K562 (cell line): ENCODE results near the gene FCRL4. TPM values are rescaled to one million over a fixed set of nuclear protein-coding genes. Genes with fewer than 3 reads are reported as not detected.

Experiments
- ATAC-seq: fragments of 200-7000 bp; cut with Tn5 transposase; 3 replicates; pipeline ENCODE4 v1.9.1; 2020; ENCODE audit warnings: moderate library complexity
- BruUV-seq: library from RNA; stranded (reverse); fragments of 400-500 nt; replicated peaks from 2 replicates; lab custom pipeline; 2021; lab: Mats Ljungman, UMichigan
- CTCF ChIA-PET: fragments of 300-600 bp; formaldehyde crosslinking; extraction: SDS; loops from one replicate; lab custom pipeline; 2021; ENCODE audit warnings: low intra/inter-chr PET ratio; lab: Yijun Ruan, JAX
- POLR2A ChIA-PET: fragments of 300-600, 350-650 bp; sonication (Branson Sonifier 250); formaldehyde crosslinking; extraction: SDS; loops from one replicate; lab custom pipeline; 2021; ENCODE audit warnings: antibody characterized with exemption, inconsistent platforms; lab: Yijun Ruan, JAX
- DNase-seq, 4 experiments: peaks; one replicate each; pipeline versions ENCODE4 v3.0.0 to v3.0.0-alpha.2; 2011 to 2018; ENCODE audit warnings: low spot score in 3 of 4, mixed read lengths in 3 of 4; ENCODE audit errors: extremely low read depth in 1 of 4
- FAIRE-seq: peaks from 2 replicates; lab custom pipeline; 2011; peaks lifted over from hg19 to GRCh38; lab: Jason Lieb, UNC
- H2AFZ ChIP-seq: 2 replicates; pipeline ENCODE4 v1.6.0; 2011; ENCODE audit warnings: low read depth, low read length, control low read depth, inconsistent platforms
- H3K27ac ChIP-seq: fragments of 200-600 bp; 3 replicates; pipeline ENCODE4 v1.8.0; 2011; ENCODE audit warnings: low read depth, mild to moderate bottlenecking, control low read depth, inconsistent platforms, low read length, moderate library complexity, mixed read lengths; ENCODE audit errors: extremely low read depth
- H3K27me3 ChIP-seq, 2 experiments: fragments of 300-600 bp in 1 of 2; 2 replicates in 1 of 2; 3 replicates in 1 of 2; pipeline versions ENCODE4 v1.6.0 to v1.8.0; 2011; ENCODE audit warnings: inconsistent platforms in 2 of 2, low read length in 2 of 2, mild to moderate bottlenecking in 1 of 2, mixed read lengths in 1 of 2, moderate library complexity in 1 of 2; ENCODE audit not compliant: control insufficient read depth in 2 of 2, insufficient read depth in 2 of 2
- H3K36me3 ChIP-seq: fragments of 300-600 bp; 3 replicates; pipeline ENCODE4 v1.8.0; 2011; ENCODE audit warnings: mild to moderate bottlenecking, low read length, inconsistent platforms; ENCODE audit not compliant: control insufficient read depth, insufficient read depth
- H3K4me1 ChIP-seq, 2 experiments: fragments of 200-600 bp in 1 of 2; replicated peaks in 1 of 2; 2 replicates in 1 of 2; 3 replicates in 1 of 2; pipeline versions ENCODE4 v1.5.1 to v1.8.0; 2011; ENCODE audit warnings: inconsistent platforms in 2 of 2, low read length in 2 of 2, mild to moderate bottlenecking in 1 of 2, mixed read lengths in 1 of 2, moderate library complexity in 1 of 2; ENCODE audit not compliant: control insufficient read depth in 2 of 2, insufficient read depth in 2 of 2
- H3K4me2 ChIP-seq: 2 replicates; pipeline ENCODE4 v1.6.1; 2011; ENCODE audit warnings: low read length, control low read depth, inconsistent platforms, mixed read lengths; ENCODE audit not compliant: insufficient read depth
- H3K4me3 ChIP-seq: fragments of 200-600 bp; sonication (generic), shearing (Covaris generic); 2 replicates; pipeline ENCODE4 v1.5.1; 2016; ENCODE audit warnings: control low read depth, inconsistent platforms
- H3K79me2 ChIP-seq: fragments of 200-600 bp; 3 replicates; pipeline ENCODE4 v1.8.0; 2011; ENCODE audit warnings: low read length, inconsistent platforms; ENCODE audit not compliant: control insufficient read depth, insufficient read depth
- H3K9ac ChIP-seq, 2 experiments: 2 replicates each; pipeline versions ENCODE4 v1.6.0 to v1.6.1; 2011; ENCODE audit warnings: low read depth in 2 of 2, low read length in 2 of 2, control low read depth in 1 of 2, inconsistent platforms in 1 of 2, mild to moderate bottlenecking in 1 of 2, mixed read lengths in 1 of 2; ENCODE audit not compliant: insufficient read depth in 1 of 2
- H3K9me1 ChIP-seq: one replicate; pipeline ENCODE4 v1.6.0; 2011; ENCODE audit warnings: inconsistent platforms, mild to moderate bottlenecking, low read length, moderate library complexity; ENCODE audit not compliant: control insufficient read depth, insufficient read depth
- H3K9me3 ChIP-seq: replicated peaks from 2 replicates; pipeline ENCODE4 v1.5.1; 2011; ENCODE audit warnings: low read depth, low read length, inconsistent platforms; ENCODE audit not compliant: control insufficient read depth, insufficient read depth
- H4K20me1 ChIP-seq: replicated peaks from 2 replicates; pipeline ENCODE4 v1.6.1; 2011; ENCODE audit warnings: low read length, inconsistent platforms, mixed read lengths; ENCODE audit not compliant: control insufficient read depth, insufficient read depth
- CBX3 ChIP-seq, 2 experiments: IDR thresholded peaks; 1 replicate in 1 of 2; 2 replicates in 1 of 2; pipeline ENCODE4 v1.6.1; 2012; ENCODE audit warnings: inconsistent platforms in 2 of 2, low read length in 2 of 2, borderline replicate concordance in 1 of 2, control low read depth in 1 of 2
- CTBP1 ChIP-seq: fragments of 450-650 bp; IDR thresholded peaks from 2 replicates; pipeline ENCODE4 v1.6.1; 2016; ENCODE audit warnings: borderline replicate concordance
- EGR1 ChIP-seq: fragments of 450-650 bp; conservative IDR thresholded peaks from 2 replicates; pipeline ENCODE4 v1.6.1; 2017; ENCODE audit warnings: mild to moderate bottlenecking
- GTF2E2 ChIP-seq: fragments of 200-800 bp; sonication (Bioruptor generic); IDR thresholded peaks from 2 replicates; pipeline ENCODE4 v1.6.1; 2016; ENCODE audit warnings: missing genetic modification characterization, missing compliant biosample characterization
- ID3 ChIP-seq, 2 experiments: fragments of 250-450 bp in 1 of 2; fragments of 450-650 bp in 1 of 2; sonication (Bioruptor Pico) in 1 of 2; IDR thresholded peaks; 2 replicates each; pipeline versions ENCODE4 v1.6.1 to v1.8.0; 2016 to 2021; ENCODE audit warnings: mild to moderate bottlenecking in 2 of 2, moderate library complexity in 2 of 2, missing compliant biosample characterization in 1 of 2, missing genetic modification characterization in 1 of 2
- JUN ChIP-seq, 2 experiments: sonication (generic) in 1 of 2; formaldehyde crosslinking in 1 of 2; IDR thresholded peaks; 2 replicates each; pipeline versions ENCODE4 v1.6.1 to v1.8.0; 2012 to 2022; ENCODE audit warnings: borderline replicate concordance in 2 of 2, mild to moderate bottlenecking in 2 of 2, improper control_type of control experiment in 1 of 2, low read depth in 1 of 2, low read length in 1 of 2, missing genetic modification reagents in 1 of 2
- JUND ChIP-seq, 2 experiments: IDR thresholded peaks; 2 replicates in 1 of 2; 3 replicates in 1 of 2; pipeline ENCODE4 v1.6.1; 2011; ENCODE audit warnings: borderline replicate concordance in 2 of 2, low read depth in 2 of 2, low read length in 2 of 2, improper control_type of control experiment in 1 of 2, missing biosample characterization in 1 of 2, missing genetic modification characterization in 1 of 2, missing genetic modification reagents in 1 of 2
- NCOA4 ChIP-seq: fragments of 450-650 bp; IDR thresholded peaks from 2 replicates; pipeline ENCODE4 v1.6.1; 2018; ENCODE audit warnings: mild to moderate bottlenecking; ENCODE audit not compliant: partially characterized antibody
- RAD51 ChIP-seq: fragments of 450-650 bp; IDR thresholded peaks from 2 replicates; pipeline ENCODE4 v1.7.1; 2016; ENCODE audit warnings: low read depth, mild to moderate bottlenecking, borderline replicate concordance
- SMAD2 ChIP-seq: fragments of 150-350 bp; IDR thresholded peaks from 2 replicates; pipeline ENCODE4 v1.6.1; 2014; ENCODE audit warnings: low read depth, mild to moderate bottlenecking, low read length
- SMARCA4 ChIP-seq: fragments of 450-650 bp; IDR thresholded peaks from 2 replicates; pipeline ENCODE4 v1.6.1; 2016
- ZKSCAN3 ChIP-seq: fragments of 250-450 bp; sonication (Bioruptor Pico); IDR thresholded peaks from 2 replicates; pipeline ENCODE4 v1.4.0; 2020
- ZNF740 ChIP-seq, 3 experiments: fragments of 200-800 bp in 1 of 3; sonication (Bioruptor generic) in 1 of 3; sonication (generic) in 1 of 3; formaldehyde crosslinking in 1 of 3; IDR thresholded peaks; 2 replicates each; pipeline versions ENCODE4 v1.6.1 to v1.8.0; 2016 to 2022; ENCODE audit warnings: mild to moderate bottlenecking in 2 of 3, missing compliant biosample characterization in 2 of 3, missing genetic modification characterization in 2 of 3, missing genetic modification reagents in 1 of 3
- WGBS: fragments of 100-300 bp; shearing (Covaris generic); methylation state at CpG from one replicate; pipeline ENCODE4 v1.1.6; 2016; ENCODE audit warnings: low coverage, mixed read lengths; ENCODE audit not compliant: insufficient coverage; ENCODE audit errors: missing lambda C conversion rate; 5-methylcytosine and 5-hydroxymethylcytosine counted together
- in situ Hi-C: fragments of 300-500 bp; cut with MboI; formaldehyde crosslinking; loops from 4 replicates; pipeline ENCODE4 v1.15.0; 2018; ENCODE audit warnings: inconsistent platforms, mixed read lengths
- intact Hi-C: fragments of 100-400 bp; cut with micrococcal nuclease; formaldehyde crosslinking; loops from 2 replicates; pipeline ENCODE4 v1.14.2; 2022
- polyA plus RNA-seq, 8 experiments: library from polyadenylated mRNA; depleted of rRNA in 4 of 8; stranded (reverse) in 5 of 8; unstranded in 3 of 8; fragments of >200 nt; fragmentation: Nextera tagmentation in 2 of 8; fragmentation: Illumina TruSeq in 1 of 8; extraction: Ambion mirVana in 2 of 8; extraction: Trizol in 1 of 8; gene quantifications; 2 replicates each; pipeline versions ENCODE4 v1.2.1 to v1.2.3, GENCODE V29; 2011 to 2014; ENCODE audit warnings: inconsistent platforms in 1 of 8, missing spikeins in 1 of 8
- total RNA-seq, 7 experiments: library from RNA; depleted of rRNA in 6 of 7; stranded (reverse); fragments of >200 nt in 6 of 7; fragmentation: Illumina TruSeq in 2 of 7; extraction: Trizol in 2 of 7; gene quantifications; 2 replicates each; pipeline versions ENCODE4 v1.2.1 to v1.2.3, GENCODE V29; 2011 to 2021; ENCODE audit warnings: low replicate concordance in 1 of 7
- TF ChIP-seq, protein P1 (sequence below): fragments of 200-400 bp; formaldehyde crosslinking; IDR thresholded peaks from 2 replicates; pipeline ENCODE4 v1.6.1; 2017; ENCODE audit warnings: mild to moderate bottlenecking, low read depth, low read length, moderate library complexity
- TF ChIP-seq, protein P2 (sequence below): fragments of 450-650 bp; formaldehyde crosslinking; IDR thresholded peaks from 2 replicates; pipeline ENCODE4 v1.4.0; 2020; ENCODE audit warnings: mild to moderate bottlenecking, moderate library complexity

FCRL4 gene
- total and polyA plus RNA-seq, 9 of the 15 experiments (the other 6 are each of a cell fraction or from before 2014, with no cell fraction given) = not detected

DNA sequence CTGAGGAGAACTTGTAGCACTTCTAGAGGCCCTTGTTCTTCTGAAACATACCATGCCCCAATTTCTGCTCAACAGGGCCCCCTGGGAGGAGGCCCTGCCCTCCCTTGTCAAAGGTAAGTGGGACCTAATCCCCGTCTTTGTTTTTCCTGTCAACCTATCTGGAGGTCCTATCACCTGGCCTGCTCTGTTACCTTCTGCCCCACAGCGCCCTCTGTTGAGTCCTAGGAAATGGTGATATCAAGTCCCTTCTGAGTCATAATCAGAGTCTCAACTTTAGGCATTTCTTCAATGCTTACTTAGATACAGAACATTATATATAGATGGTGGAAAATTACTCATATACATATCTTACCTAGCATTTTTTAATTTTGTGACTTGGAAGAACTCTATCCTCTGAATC lies 28.2 kb upstream of the FCRL4 start:
- ChIA-PET CTCF (interaction anchor here (1.4 kb wide), 1 partner anchor 454 kb away, joined by 5 read pairs; no protein-coding TSS in a partner anchor), POLR2A (interaction anchor here (1.8 kb wide), 1 partner anchor 11 kb away, joined by 4 read pairs; no protein-coding TSS in a partner anchor)
- WGBS = 0% methylated on average over 2 of the region's 2 CpGs
- no peaks in the 10 kb centered on the region for H4K20me1 ChIP-seq
- BruUV-seq = no TSS peak
- no peak overlapping the region for H3K27ac ChIP-seq
- intact Hi-C loops (loop anchor here (1.0 kb wide), 1 partner anchor 46 kb away; no protein-coding TSS in a partner anchor), in situ Hi-C loops (no loop called here)
- H3K4me1 ChIP-seq = no peaks in the 10 kb centered on the region
- no peaks in the 10 kb centered on the region for H3K9me3 ChIP-seq
- no peaks in the 10 kb centered on the region for H3K9me1 ChIP-seq
- ATAC-seq (peak; percentile 86), DNase-seq (peak; percentile 16 to 57 (median 30)), FAIRE-seq (peak; percentile 61)
- H3K4me2 ChIP-seq = no peak overlapping the region
- H3K36me3 ChIP-seq = no peaks in the 10 kb centered on the region
- H3K9ac ChIP-seq = no peak overlapping the region
- H3K4me3 ChIP-seq = no peak overlapping the region
- no peaks in the 10 kb centered on the region for H3K79me2 ChIP-seq
- H3K27me3 ChIP-seq = peaks cover 0 to 5% of the 10 kb centered on the region in 2 experiments; a peak in 1 of 5 replicates
- H2AFZ ChIP-seq = no peak overlapping the region
- TF ChIP-seq, protein P1, sequence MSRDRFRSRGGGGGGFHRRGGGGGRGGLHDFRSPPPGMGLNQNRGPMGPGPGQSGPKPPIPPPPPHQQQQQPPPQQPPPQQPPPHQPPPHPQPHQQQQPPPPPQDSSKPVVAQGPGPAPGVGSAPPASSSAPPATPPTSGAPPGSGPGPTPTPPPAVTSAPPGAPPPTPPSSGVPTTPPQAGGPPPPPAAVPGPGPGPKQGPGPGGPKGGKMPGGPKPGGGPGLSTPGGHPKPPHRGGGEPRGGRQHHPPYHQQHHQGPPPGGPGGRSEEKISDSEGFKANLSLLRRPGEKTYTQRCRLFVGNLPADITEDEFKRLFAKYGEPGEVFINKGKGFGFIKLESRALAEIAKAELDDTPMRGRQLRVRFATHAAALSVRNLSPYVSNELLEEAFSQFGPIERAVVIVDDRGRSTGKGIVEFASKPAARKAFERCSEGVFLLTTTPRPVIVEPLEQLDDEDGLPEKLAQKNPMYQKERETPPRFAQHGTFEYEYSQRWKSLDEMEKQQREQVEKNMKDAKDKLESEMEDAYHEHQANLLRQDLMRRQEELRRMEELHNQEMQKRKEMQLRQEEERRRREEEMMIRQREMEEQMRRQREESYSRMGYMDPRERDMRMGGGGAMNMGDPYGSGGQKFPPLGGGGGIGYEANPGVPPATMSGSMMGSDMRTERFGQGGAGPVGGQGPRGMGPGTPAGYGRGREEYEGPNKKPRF = no peak
- TF ChIP-seq NCOA4 (no peak), GTF2E2 (tag) (no peak), EGR1 (no peak), RAD51 (no peak), CTBP1 (no peak), ID3 (CRISPR knock-in tag; IDR thresholded peaks at IDR 0.05) (no peak), ID3 (tag; IDR thresholded peaks at IDR 0.05) (no peak), SMAD2 (no peak), JUND (IDR thresholded peaks at IDR 0.05; ENCODE audit: borderline replicate concordance, low read depth, low read length) (no peak), JUND (tag; IDR thresholded peaks at IDR 0.05; ENCODE audit: borderline replicate concordance, low read depth, low read length) (peak; percentile 13; the same call in 1 of the 3 replicates), ZKSCAN3 (CRISPR knock-in tag) (no peak), JUN (IDR thresholded peaks at IDR 0.05; ENCODE audit: borderline replicate concordance, low read depth, low read length) (no peak), JUN (CRISPR knock-in tag; IDR thresholded peaks at IDR 0.05; ENCODE audit: borderline replicate concordance) (no peak), CBX3 (IDR thresholded peaks at IDR 0.05; ENCODE audit: borderline replicate concordance in 1 of 2, low read length in 2 of 2) (no peak), ZNF740 (CRISPR knock-in tag; IDR thresholded peaks at IDR 0.05) (no peak), ZNF740 (tag; IDR thresholded peaks at IDR 0.05) (no peak), SMARCA4 (no peak)
- TF ChIP-seq, protein P2, sequence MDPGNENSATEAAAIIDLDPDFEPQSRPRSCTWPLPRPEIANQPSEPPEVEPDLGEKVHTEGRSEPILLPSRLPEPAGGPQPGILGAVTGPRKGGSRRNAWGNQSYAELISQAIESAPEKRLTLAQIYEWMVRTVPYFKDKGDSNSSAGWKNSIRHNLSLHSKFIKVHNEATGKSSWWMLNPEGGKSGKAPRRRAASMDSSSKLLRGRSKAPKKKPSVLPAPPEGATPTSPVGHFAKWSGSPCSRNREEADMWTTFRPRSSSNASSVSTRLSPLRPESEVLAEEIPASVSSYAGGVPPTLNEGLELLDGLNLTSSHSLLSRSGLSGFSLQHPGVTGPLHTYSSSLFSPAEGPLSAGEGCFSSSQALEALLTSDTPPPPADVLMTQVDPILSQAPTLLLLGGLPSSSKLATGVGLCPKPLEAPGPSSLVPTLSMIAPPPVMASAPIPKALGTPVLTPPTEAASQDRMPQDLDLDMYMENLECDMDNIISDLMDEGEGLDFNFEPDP (CRISPR knock-in tag) = no peak
